Fibroblast of gingiva (primary cell): ENCODE measurements around the gene DNAJB11.
A peak's percentile ranks its signal among the peaks of the same experiment; 100 is the strongest.
"Not testable (repeated sequence)": the region's sequence is repeated elsewhere in the genome, so short reads cannot be mapped to it uniquely, and the experiment has no call there.

Experiments used
- DNase-seq: peaks from one replicate; pipeline ENCODE4 v3.0.0-alpha.2; 2011; ENCODE audit warnings: low read depth

The DNAJB11 gene

GRCh38 chr3:186570096-186570940 lies at the start of gene DNAJB11:
TSS of gene DNAJB11 (plus strand) at chr3:186570720. CDS start at chr3:186570898, 178 bp downstream.
- DNase-seq = peak; percentile 100

GRCh38 chr3:186520957-186521842 lies 49.3 kb upstream of the DNAJB11 start:
- no peak for DNase-seq

- DNase-seq = no peak
Measured at GRCh38 chr3:186523022-186523421, 47.5 kb upstream of the DNAJB11 start.

GRCh38 chr3:186523434-186523833 lies 47.1 kb upstream of the DNAJB11 start:
- DNase-seq = no peak

GRCh38 chr3:186524616-186525015 lies 45.9 kb upstream of the DNAJB11 start:
- no peak for DNase-seq

GRCh38 chr3:186525369-186526255 lies 44.9 kb upstream of the DNAJB11 start:
- no peak for DNase-seq

- DNase-seq = no peak
Measured at GRCh38 chr3:186526256-186526606, 44.3 kb upstream of the DNAJB11 start.

GRCh38 chr3:186529201-186529999 lies 41.1 kb upstream of the DNAJB11 start:
- DNase-seq = no peak

- DNase-seq = no peak
Measured at GRCh38 chr3:186530415-186530814, 40.1 kb upstream of the DNAJB11 start.

- DNase-seq = not testable (repeated sequence)
Measured at GRCh38 chr3:186531694-186532093, 38.8 kb upstream of the DNAJB11 start.

- DNase-seq = no peak
Measured at GRCh38 chr3:186532598-186533072, 37.9 kb upstream of the DNAJB11 start.

GRCh38 chr3:186534113-186534669 lies 36.3 kb upstream of the DNAJB11 start:
- no peak for DNase-seq

- no peak for DNase-seq
Measured at GRCh38 chr3:186536883-186537844, 33.4 kb upstream of the DNAJB11 start.

GRCh38 chr3:186538779-186539178 lies 31.7 kb upstream of the DNAJB11 start:
- DNase-seq = no peak

GRCh38 chr3:186540221-186540834 lies 30.2 kb upstream of the DNAJB11 start:
- DNase-seq = peak; percentile 44

GRCh38 chr3:186540835-186541226 lies 29.7 kb upstream of the DNAJB11 start:
- no peak for DNase-seq

- peak; percentile 5 for DNase-seq
Measured at GRCh38 chr3:186544281-186544680, 26.2 kb upstream of the DNAJB11 start, which contains the start of gene CRYGS. TSS of gene CRYGS (minus strand) at chr3:186544380. CDS start at chr3:186544326, 54 bp downstream.

GRCh38 chr3:186549497-186549896 lies 21.0 kb upstream of the DNAJB11 start:
- no peak for DNase-seq

- DNase-seq = no peak
Measured at GRCh38 chr3:186551387-186551786, 19.1 kb upstream of the DNAJB11 start.
